HFF-Myc (cell line): ENCODE measurements around the gene HADHA.
A peak's percentile ranks its signal among the peaks of the same experiment; 100 is the strongest.

Source experiments
- DNase-seq: peaks from one replicate; pipeline ENCODE4 v3.0.0-alpha.2; 2011; ENCODE audit warnings: low read depth; ENCODE audit errors: extremely low read depth
- H3K4me3 ChIP-seq: replicated peaks from 2 replicates; pipeline ENCODE4 v1.5.1; 2011; ENCODE audit warnings: low read depth, mild to moderate bottlenecking, control low read depth, low read length
- CTCF ChIP-seq: IDR thresholded peaks from 2 replicates; pipeline ENCODE4 v1.5.1; 2012; ENCODE audit warnings: mild to moderate bottlenecking, low read depth, low read length, control low read depth; ENCODE audit errors: missing control alignments

HADHA gene

GRCh38 chr2:26246818-26247217 lies 2.4 kb upstream of the HADHA start:
- no peak overlapping the region for H3K4me3 ChIP-seq
- no peak for DNase-seq
- no peak for TF ChIP-seq CTCF

- peak overlapping the region; percentile 85 for H3K4me3 ChIP-seq
- TF ChIP-seq CTCF: no peak
- no peak for DNase-seq
Measured at GRCh38 chr2:26245810-26246209, 1.4 kb upstream of the HADHA start.

GRCh38 chr2:26245231-26245732 lies 850 bp upstream of the HADHA start:
- TF ChIP-seq CTCF: no peak
- DNase-seq: no peak
- peak overlapping the region; percentile 85 for H3K4me3 ChIP-seq

GRCh38 chr2:26243470-26244308 lies 743 bp downstream of the HADHA start:
- H3K4me3 ChIP-seq: peak overlapping the region; percentile 85
- DNase-seq: no peak
- TF ChIP-seq CTCF: no peak

- no peak for TF ChIP-seq CTCF
- no peak overlapping the region for H3K4me3 ChIP-seq
- DNase-seq: no peak
Measured at GRCh38 chr2:26241928-26242436, 2.5 kb downstream of the HADHA start.

- H3K4me3 ChIP-seq: no peak overlapping the region
- no peak for TF ChIP-seq CTCF
- DNase-seq: no peak
Measured at GRCh38 chr2:26238311-26238958, 6.0 kb downstream of the HADHA start.
